HCT116 (cell line): ENCODE measurements around the gene HHATL. TPM values are rescaled to one million over a fixed set of nuclear protein-coding genes. Genes with fewer than 3 reads are reported as not detected.

ENCODE experiments used
- ATAC-seq: fragments of 200-7000 bp; cut with Tn5 transposase; 2 replicates; pipeline ENCODE4 v1.9.1; 2020; ENCODE audit warnings: mild to moderate bottlenecking, moderate library complexity
- BruUV-seq: library from RNA; stranded (reverse); fragments of 400-500 nt; replicated peaks from 2 replicates; lab custom pipeline; 2021; lab: Mats Ljungman, UMichigan
- CTCF ChIA-PET: fragments of 300-600 bp; sonication (Branson Sonifier 250); formaldehyde crosslinking; loops from one replicate; lab custom pipeline; 2021; ENCODE audit warnings: antibody characterized with exemption; lab: Charles Lee
- POLR2A ChIA-PET: fragments of 300-600, 350-600 bp; sonication (Branson Sonifier 250); formaldehyde crosslinking; loops from one replicate; lab custom pipeline; 2021; ENCODE audit warnings: antibody characterized with exemption; lab: Charles Lee
- RAD21 ChIA-PET, 2 experiments: fragments of 300-600 bp; sonication (Branson Sonifier 250); formaldehyde crosslinking; loops; one replicate each; lab custom pipeline; 2023; ENCODE audit warnings: low total read pairs in 2 of 2; ENCODE audit not compliant: uncharacterized antibody in 2 of 2, unreplicated experiment in 2 of 2, low non-redundant PET in 1 of 2; lab: Charles Lee
- DNase-seq: peaks from one replicate; pipeline ENCODE4 v3.0.0-alpha.2; 2010; ENCODE audit warnings: low read depth, low spot score
- H2AFZ ChIP-seq: fragments of 200-600 bp; shearing (Covaris generic), sonication (generic); 2 replicates; pipeline ENCODE4 v1.6.1; 2017; ENCODE audit warnings: low read depth, mixed run types, mixed read lengths, antibody characterized with exemption, low read length; ENCODE audit not compliant: poor library complexity, severe bottlenecking
- H3K27ac ChIP-seq: 2 replicates; pipeline ENCODE4 v1.5.1; 2012; ENCODE audit warnings: low read depth, low read length
- H3K27me3 ChIP-seq: fragments of 200-600 bp; sonication (generic); 2 replicates; pipeline ENCODE4 v1.6.1; 2016; ENCODE audit warnings: mixed run types, low read length, mixed read lengths; ENCODE audit not compliant: insufficient read depth
- H3K36me3 ChIP-seq, 2 experiments: fragments of 200-500 bp in 1 of 2; fragments of 200-600 bp in 1 of 2; sonication (Bioruptor generic) in 1 of 2; sonication (generic) in 1 of 2; 2 replicates each; pipeline versions ENCODE4 v1.5.1 to v1.6.1; 2014 to 2016; ENCODE audit warnings: low read length in 2 of 2, inconsistent platforms in 1 of 2, mixed read lengths in 1 of 2, mixed run types in 1 of 2; ENCODE audit not compliant: insufficient read depth in 2 of 2, control insufficient read depth in 1 of 2
- H3K4me1 ChIP-seq, 2 experiments: fragments of 200-600 bp in 1 of 2; sonication (generic) in 1 of 2; 2 replicates each; pipeline versions ENCODE4 v1.5.1 to v1.6.1; 2012 to 2017; ENCODE audit warnings: low read length in 2 of 2, inconsistent platforms in 1 of 2, mild to moderate bottlenecking in 1 of 2, mixed read lengths in 1 of 2, mixed run types in 1 of 2, moderate library complexity in 1 of 2; ENCODE audit not compliant: insufficient read depth in 2 of 2, control insufficient read depth in 1 of 2
- H3K4me2 ChIP-seq: fragments of 200-600 bp; sonication (generic); 2 replicates; pipeline ENCODE4 v1.6.1; 2017; ENCODE audit warnings: mixed run types, low read length, mixed read lengths
- H3K4me3 ChIP-seq, 2 experiments: fragments of 200-600 bp in 1 of 2; sonication (generic) in 1 of 2; replicated peaks in 1 of 2; 2 replicates each; pipeline ENCODE4 v1.5.1; 2011 to 2016; ENCODE audit warnings: low read length in 2 of 2, control low read depth in 1 of 2, low read depth in 1 of 2, mild to moderate bottlenecking in 1 of 2, mixed read lengths in 1 of 2, mixed run types in 1 of 2
- H3K79me2 ChIP-seq: fragments of 200-600 bp; sonication (generic); 2 replicates; pipeline ENCODE4 v1.6.1; 2017; ENCODE audit warnings: mild to moderate bottlenecking, mixed run types, low read length, moderate library complexity, mixed read lengths; ENCODE audit not compliant: insufficient read depth
- H3K9ac ChIP-seq: fragments of 200-600 bp; sonication (generic); 2 replicates; pipeline ENCODE4 v1.6.1; 2016; ENCODE audit warnings: low read length, mixed read lengths
- H3K9me2 ChIP-seq: fragments of 200-600 bp; sonication (generic), shearing (Covaris generic); 2 replicates; pipeline ENCODE4 v1.6.1; 2017; ENCODE audit warnings: mixed run types, mild to moderate bottlenecking, moderate library complexity; ENCODE audit not compliant: insufficient read depth
- H3K9me3 ChIP-seq, 2 experiments: fragments of 200-500 bp in 1 of 2; fragments of 200-600 bp in 1 of 2; sonication (Bioruptor generic) in 1 of 2; sonication (generic) in 1 of 2; 2 replicates each; pipeline ENCODE4 v1.6.1; 2014 to 2017; ENCODE audit warnings: low read length in 2 of 2, mixed read lengths in 2 of 2, inconsistent platforms in 1 of 2, low read depth in 1 of 2, mild to moderate bottlenecking in 1 of 2, mixed run types in 1 of 2, moderate library complexity in 1 of 2; ENCODE audit not compliant: control insufficient read depth in 1 of 2, insufficient read depth in 1 of 2
- H4K20me1 ChIP-seq: fragments of 200-600 bp; sonication (generic), shearing (Covaris generic); 2 replicates; pipeline ENCODE4 v1.6.1; 2017; ENCODE audit warnings: mixed run types, mild to moderate bottlenecking, moderate library complexity; ENCODE audit not compliant: insufficient read depth
- CBX3 ChIP-seq: IDR thresholded peaks from 2 replicates; pipeline ENCODE4 v1.6.1; 2012; ENCODE audit warnings: low read depth
- EZH2phosphoT487 ChIP-seq: fragments of 200-600 bp; IDR thresholded peaks from 2 replicates; pipeline ENCODE4 v1.6.1; 2018; ENCODE audit warnings: antibody characterized with exemption, borderline replicate concordance
- MAX ChIP-seq: IDR thresholded peaks from 2 replicates; pipeline ENCODE4 v1.6.1; 2012
- RAD21 ChIP-seq: IDR thresholded peaks from 2 replicates; pipeline ENCODE4 v1.6.1; 2012; ENCODE audit warnings: low read depth, mild to moderate bottlenecking
- ZBTB33 ChIP-seq: IDR thresholded peaks from 2 replicates; pipeline ENCODE4 v1.6.1; 2011; ENCODE audit warnings: mild to moderate bottlenecking, low read length, moderate library complexity; ENCODE audit not compliant: insufficient replicate concordance; ENCODE audit errors: extremely low read depth
- intact Hi-C: fragments of 100-400 bp; cut with micrococcal nuclease; formaldehyde crosslinking; loops from 2 replicates; pipeline ENCODE4 v1.10.0; 2022
- total RNA-seq: library from RNA; stranded (reverse); gene quantifications from one replicate; pipeline ENCODE4 v1.2.1, GENCODE V29; 2021; ENCODE audit not compliant: unreplicated experiment
- TF ChIP-seq, protein P1 (sequence below): IDR thresholded peaks from 2 replicates; pipeline ENCODE4 v1.6.1; 2012

HHATL gene
- total RNA-seq, 1 experiment from 2014 or later, result 0.52 TPM

- TF ChIP-seq ZBTB33, result no peak
- TF ChIP-seq MAX, result no peak
- TF ChIP-seq RAD21, result no peak
Observed at GRCh38 chr3:42694366-42694765, 8.2 kb downstream of the HHATL start (continued).

- peaks cover 6% of the 10 kb centered on the region; the same call in 1 of the 2 replicates for H3K27me3 ChIP-seq
- ChIA-PET POLR2A (no interaction called here), CTCF (no interaction called here), RAD21 (no interaction called here)
- no peak overlapping the region for H2AFZ ChIP-seq
- H3K79me2 ChIP-seq, result no peaks in the 10 kb centered on the region
- ATAC-seq (no peak), DNase-seq (no peak)
- BruUV-seq, result no TSS peak
- no peaks in the 10 kb centered on the region for H3K9me3 ChIP-seq
- TF ChIP-seq CBX3, result no peak
- TF ChIP-seq, protein P1, sequence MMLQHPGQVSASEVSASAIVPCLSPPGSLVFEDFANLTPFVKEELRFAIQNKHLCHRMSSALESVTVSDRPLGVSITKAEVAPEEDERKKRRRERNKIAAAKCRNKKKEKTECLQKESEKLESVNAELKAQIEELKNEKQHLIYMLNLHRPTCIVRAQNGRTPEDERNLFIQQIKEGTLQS, result no peak
- TF ChIP-seq EZH2phosphoT487, result no peak
- no peak overlapping the region for H3K4me2 ChIP-seq
- H3K27ac ChIP-seq, result no peak overlapping the region
- H4K20me1 ChIP-seq, result no peaks in the 10 kb centered on the region
- no peak overlapping the region for H3K9ac ChIP-seq
- H3K4me3 ChIP-seq, result no peak overlapping the region
- no peaks in the 10 kb centered on the region for H3K36me3 ChIP-seq
- intact Hi-C loops, result no loop called here
- H3K4me1 ChIP-seq, result peaks cover 0 to 3% of the 10 kb centered on the region in 2 experiments; a peak in 1 of 4 replicates
- no peaks in the 10 kb centered on the region for H3K9me2 ChIP-seq
Observed at GRCh38 chr3:42693530-42693930, 9.1 kb downstream of the HHATL start.
